Measurements from ENCODE around the gene FBXW12.

DNA sequence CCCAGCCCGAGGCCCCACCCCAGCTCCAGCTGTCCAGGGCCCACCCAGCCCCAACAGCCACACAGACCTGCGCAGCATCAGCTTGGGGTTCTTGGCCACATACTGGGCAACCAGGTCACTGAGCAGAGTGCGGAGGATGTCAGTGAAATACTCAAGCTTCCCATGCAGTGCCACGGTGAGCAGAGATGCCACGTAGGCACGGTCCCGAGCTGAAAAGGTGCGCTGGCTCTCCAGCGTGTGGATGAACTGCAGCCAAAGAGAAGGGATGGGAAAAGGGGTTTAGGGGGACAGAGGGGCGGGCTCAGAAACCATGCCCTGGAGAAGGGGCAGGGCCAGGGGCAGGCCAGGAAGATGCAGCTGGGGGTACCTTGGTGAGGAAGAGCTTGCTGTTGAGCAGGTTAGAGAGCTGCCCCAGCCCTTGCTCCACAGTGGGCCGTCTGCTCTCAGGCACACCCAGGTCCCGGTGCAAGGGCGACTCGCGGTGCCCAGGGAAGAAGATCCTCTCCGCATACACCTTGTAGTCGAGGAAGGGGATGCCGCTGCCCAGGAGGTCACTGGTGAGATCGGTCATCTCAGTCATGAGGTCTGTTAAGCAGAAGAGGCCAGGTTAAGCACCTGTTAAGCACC, 40.5 kb downstream of the FBXW12 start:
- TF ChIP-seq EZH2 (IDR thresholded peaks at IDR 0.05; ENCODE audit: insufficient read depth, poor library complexity, severe bottlenecking): no peak
- TF ChIP-seq EZH2phosphoT487 (IDR thresholded peaks at IDR 0.05; ENCODE audit: insufficient read depth, low read depth): no peak
